GM10266 (cell line): Measurements from ENCODE around the gene RSU1.

Source experiments
- DNase-seq: peaks from one replicate; pipeline ENCODE4 v3.0.0; 2012; ENCODE audit errors: extremely low spot score
- TF ChIP-seq, protein P1 (sequence below): IDR thresholded peaks from 2 replicates; pipeline ENCODE4 v1.5.1; 2012; ENCODE audit warnings: mild to moderate bottlenecking, low read depth; ENCODE audit not compliant: control insufficient read depth, insufficient read depth; ENCODE audit errors: missing control alignments

RSU1 gene

GRCh38 chr10:16663444-16663843, 153.8 kb downstream of the RSU1 start:
- TF ChIP-seq, protein P1, sequence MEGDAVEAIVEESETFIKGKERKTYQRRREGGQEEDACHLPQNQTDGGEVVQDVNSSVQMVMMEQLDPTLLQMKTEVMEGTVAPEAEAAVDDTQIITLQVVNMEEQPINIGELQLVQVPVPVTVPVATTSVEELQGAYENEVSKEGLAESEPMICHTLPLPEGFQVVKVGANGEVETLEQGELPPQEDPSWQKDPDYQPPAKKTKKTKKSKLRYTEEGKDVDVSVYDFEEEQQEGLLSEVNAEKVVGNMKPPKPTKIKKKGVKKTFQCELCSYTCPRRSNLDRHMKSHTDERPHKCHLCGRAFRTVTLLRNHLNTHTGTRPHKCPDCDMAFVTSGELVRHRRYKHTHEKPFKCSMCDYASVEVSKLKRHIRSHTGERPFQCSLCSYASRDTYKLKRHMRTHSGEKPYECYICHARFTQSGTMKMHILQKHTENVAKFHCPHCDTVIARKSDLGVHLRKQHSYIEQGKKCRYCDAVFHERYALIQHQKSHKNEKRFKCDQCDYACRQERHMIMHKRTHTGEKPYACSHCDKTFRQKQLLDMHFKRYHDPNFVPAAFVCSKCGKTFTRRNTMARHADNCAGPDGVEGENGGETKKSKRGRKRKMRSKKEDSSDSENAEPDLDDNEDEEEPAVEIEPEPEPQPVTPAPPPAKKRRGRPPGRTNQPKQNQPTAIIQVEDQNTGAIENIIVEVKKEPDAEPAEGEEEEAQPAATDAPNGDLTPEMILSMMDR, result no peak
- no peak for DNase-seq

- DNase-seq, result no peak
- TF ChIP-seq, protein P1, result no peak
Observed at GRCh38 chr10:16662923-16663322, 154.3 kb downstream of the RSU1 start.

DNA sequence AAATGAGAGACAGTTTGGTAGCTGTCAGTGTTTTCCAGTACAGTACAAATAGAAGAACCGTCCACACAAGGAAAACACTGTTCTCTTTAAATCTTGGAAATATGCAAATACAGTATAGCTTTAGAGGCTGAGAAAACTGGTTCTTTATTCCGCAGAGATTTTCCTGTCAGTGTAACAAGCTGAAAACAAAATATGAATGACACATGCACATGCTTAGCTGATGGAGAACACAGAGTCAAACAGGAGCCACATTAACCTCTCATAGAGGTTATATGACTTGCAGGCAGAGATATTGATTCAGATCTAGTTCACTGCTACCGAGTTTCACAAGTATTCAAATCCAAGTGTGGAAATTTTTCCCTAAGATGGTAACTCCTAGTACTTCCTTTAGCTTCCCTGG, 160.3 kb downstream of the RSU1 start:
- TF ChIP-seq, protein P1, result no peak
- DNase-seq, result no peak

GRCh38 chr10:16653224-16653623, 164.0 kb downstream of the RSU1 start:
- DNase-seq, result no peak
- TF ChIP-seq, protein P1, result no peak

- TF ChIP-seq, protein P1, result no peak
- DNase-seq, result no peak
Observed at GRCh38 chr10:16652154-16652553, 165.1 kb downstream of the RSU1 start.

DNA sequence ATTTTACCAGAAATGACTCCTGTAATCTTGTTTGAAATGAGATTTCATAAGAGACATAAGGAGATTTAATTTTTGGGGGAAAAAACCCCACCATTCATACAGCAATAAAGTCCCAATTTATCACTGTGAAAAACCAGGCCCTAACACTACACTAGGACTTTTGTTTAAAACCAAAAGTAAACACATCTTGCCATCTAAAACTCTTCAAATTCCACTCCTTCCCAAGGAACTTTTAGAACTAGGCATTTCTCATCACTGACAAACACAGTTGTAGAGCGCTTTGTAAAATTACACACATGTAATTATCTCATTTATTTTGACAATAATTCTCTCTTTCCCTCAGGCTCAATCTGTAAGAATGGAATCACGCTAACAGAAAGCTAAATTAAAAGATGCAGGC, 167.5 kb downstream of the RSU1 start:
- no peak for DNase-seq
- TF ChIP-seq, protein P1, result no peak

DNA sequence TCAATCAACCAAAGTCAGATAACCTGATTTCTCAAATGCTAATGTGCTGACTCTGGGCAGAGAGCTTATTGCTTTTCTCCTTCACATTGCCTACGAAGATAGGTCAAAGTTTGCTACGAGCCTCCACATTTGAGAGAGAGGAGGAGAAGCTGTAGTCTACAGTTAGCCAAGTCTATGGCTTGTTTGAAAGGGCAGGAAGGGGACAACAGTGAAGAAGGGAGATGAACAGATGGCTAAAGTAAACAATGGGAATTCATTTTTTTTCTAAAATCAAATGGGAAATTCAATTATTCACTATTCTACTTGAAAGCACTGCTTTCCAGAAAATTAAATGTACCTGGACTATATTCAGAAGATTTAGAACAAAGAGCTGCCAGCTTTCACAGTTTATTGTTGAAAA, 168.9 kb downstream of the RSU1 start:
- TF ChIP-seq, protein P1, result no peak
- DNase-seq, result no peak
